Motor neuron (in vitro differentiated cells): ENCODE data around the gene PCDHGA1. TPM values are rescaled to one million over a fixed set of nuclear protein-coding genes. Genes with fewer than 3 reads are reported as not detected.

Experiments used
- ATAC-seq, 8 experiments: fragments of 200-7000 bp; cut with Tn5 transposase; replicated peaks in 6 of 8; 2 replicates each; pipeline ENCODE4 v1.8.0; 2021; ENCODE audit warnings: mild to moderate bottlenecking in 8 of 8, moderate library complexity in 8 of 8
- H3K27ac ChIP-seq, 2 donors: fragments of 250-450 bp; sonication (Bioruptor Pico); 2 replicates each; pipeline ENCODE4 v1.9.0; 2021; ENCODE audit warnings: antibody characterized with exemption in 2 of 2, mild to moderate bottlenecking in 2 of 2, moderate library complexity in 1 of 2
- H3K4me1 ChIP-seq, 2 donors: fragments of 250-450 bp; sonication (Bioruptor Pico); replicated peaks in 1 of 2; 2 replicates each; pipeline ENCODE4 v1.6.1; 2021; ENCODE audit warnings: antibody characterized with exemption in 2 of 2, mild to moderate bottlenecking in 2 of 2, moderate library complexity in 1 of 2
- H3K4me3 ChIP-seq, 5 donors: fragments of 250-450 bp; sonication (Bioruptor Pico); 2 replicates each; pipeline ENCODE4 v1.9.0; 2021; ENCODE audit warnings: antibody characterized with exemption in 5 of 5, mild to moderate bottlenecking in 5 of 5, moderate library complexity in 4 of 5
- WGBS, 10 experiments: fragments of 450-650 bp; shearing (Covaris generic); methylation state at CpG; one replicate each; pipeline ENCODE4 v1.0.0; 2022; 5-methylcytosine and 5-hydroxymethylcytosine counted together
- in situ Hi-C, 9 experiments: fragments of 400-800 bp; cut with MboI; loops; one replicate each; pipeline ENCODE4 v1.15.0; 2021; ENCODE audit warnings: low sequenced_read_pairs in 9 of 9, low pct_unique_long_range_greater_than_20kb in 2 of 9; ENCODE audit not compliant: unreplicated experiment in 9 of 9
- total RNA-seq, 8 experiments: library from RNA; unstranded; fragments of 300-600 nt; gene quantifications; 2 replicates each; pipeline versions ENCODE4 v1.2.3 to v1.2.4, GENCODE V29; 2022

Gene PCDHGA1
- total RNA-seq, 8 experiments from 2014 or later, result 0.23 to 1.3 (median 0.79) TPM

GRCh38 chr5:141508440-141508797 is 178.1 kb downstream of the PCDHGA1 start:
- WGBS, 10 experiments, result 0 to 10% (median 8%) methylated on average over 1 to 5 of the region's 9 CpGs; no CpG with 5 or more reads in 7 of the 10 experiments
- ATAC-seq, result peak in 3 of 8 experiments; percentile 1 to 5 (median 3)
- in situ Hi-C loops, result no loop called here
- peak overlapping the region; percentile 82 to 93 for H3K27ac ChIP-seq
- peaks cover 30 to 36% of the 10 kb centered on the region in 2 donors for H3K4me1 ChIP-seq
- peak overlapping the region; percentile 6 to 29 (median 18) for H3K4me3 ChIP-seq

- WGBS, 10 experiments, result 4 to 56% (median 24%) methylated on average over 3 to 5 of the region's 23 CpGs; no CpG with 5 or more reads in 6 of the 10 experiments
- H3K27ac ChIP-seq, result peak overlapping the region; percentile 82 to 93
- H3K4me3 ChIP-seq, result peak overlapping the region; percentile 6 to 29 (median 18)
- peak; percentile 19 to 72 (median 54) for ATAC-seq
- peaks cover 31 to 37% of the 10 kb centered on the region in 2 donors for H3K4me1 ChIP-seq
- in situ Hi-C loops, result no loop called here
These were observed 178.7 kb downstream of the PCDHGA1 start for GRCh38 chr5:141508798-141509611.

GRCh38 chr5:141510160-141510559 is 179.8 kb downstream of the PCDHGA1 start:
- in situ Hi-C loops, result no loop called here
- 33 to 100% (median 85%) methylated on average over 1 to 6 of the region's 9 CpGs; no CpG with 5 or more reads in 3 of the 10 experiments for WGBS, 10 experiments
- Histone ChIP-seq H3K4me1 (peaks cover 42 to 48% of the 10 kb centered on the region in 2 donors), H3K4me3 (no peak overlapping the region), H3K27ac (no peak overlapping the region)
- ATAC-seq, result no peak

GRCh38 chr5:141510850-141511601 is 180.7 kb downstream of the PCDHGA1 start:
- WGBS, 10 experiments, result 87 to 100% (median 92%) methylated on average over 1 to 7 of the region's 14 CpGs; no CpG with 5 or more reads in 5 of the 10 experiments
- no peak overlapping the region for H3K4me3 ChIP-seq
- no peak overlapping the region for H3K27ac ChIP-seq
- in situ Hi-C loops, result no loop called here
- no peak for ATAC-seq
- H3K4me1 ChIP-seq, result peaks cover 43 to 50% of the 10 kb centered on the region in 2 donors

GRCh38 chr5:141511771-141512325 is 181.5 kb downstream of the PCDHGA1 start:
- peak overlapping the region in 1 of 2 donors; percentile 95 for H3K27ac ChIP-seq
- in situ Hi-C loops, result no loop called here
- H3K4me1 ChIP-seq, result peaks cover 43 to 50% of the 10 kb centered on the region in 2 donors
- no peak overlapping the region for H3K4me3 ChIP-seq
- ATAC-seq, result no peak
- WGBS, 10 experiments, result 21 to 100% (median 80%) methylated on average over 1 to 3 of the region's 4 CpGs; no CpG with 5 or more reads in 2 of the 10 experiments

- Histone ChIP-seq H3K4me1 (peaks cover 39 to 45% of the 10 kb centered on the region in 2 donors), H3K4me3 (peak overlapping the region; percentile 34 to 47 (median 41)), H3K27ac (peak overlapping the region; percentile 91 to 95)
- in situ Hi-C loops, result no loop called here
- 10 to 60% (median 38%) methylated on average over 2 to 23 of the region's 28 CpGs; no CpG with 5 or more reads in 4 of the 10 experiments for WGBS, 10 experiments
- ATAC-seq, result peak in 6 of 8 experiments; percentile 2 to 58 (median 6)
These were observed 182.1 kb downstream of the PCDHGA1 start for GRCh38 chr5:141512390-141512910.

- peak overlapping the region; percentile 91 to 95 for H3K27ac ChIP-seq
- peaks cover 33 to 39% of the 10 kb centered on the region in 2 donors for H3K4me1 ChIP-seq
- WGBS, 10 experiments, result 0 to 26% (median 10%) methylated on average over 3 to 10 of the region's 43 CpGs; no CpG with 5 or more reads in 4 of the 10 experiments
- in situ Hi-C loops, result no loop called here
- peak in 7 of 8 experiments; percentile 5 to 58 (median 55) for ATAC-seq
- H3K4me3 ChIP-seq, result peak overlapping the region; percentile 34 to 47 (median 41)
These were observed 182.8 kb downstream of the PCDHGA1 start for GRCh38 chr5:141512911-141513626.

GRCh38 chr5:141513627-141514329 is 183.5 kb downstream of the PCDHGA1 start:
- peak overlapping the region; percentile 91 to 95 for H3K27ac ChIP-seq
- WGBS, 10 experiments, result 0 to 11% (median 6%) methylated on average over 6 to 12 of the region's 29 CpGs; no CpG with 5 or more reads in 6 of the 10 experiments
- H3K4me3 ChIP-seq, result peak overlapping the region; percentile 34 to 47 (median 41)
- in situ Hi-C loops, result no loop called here
- peak; percentile 28 to 71 (median 58) for ATAC-seq
- H3K4me1 ChIP-seq, result peaks cover 29 to 33% of the 10 kb centered on the region in 2 donors

- ATAC-seq, result peak in 1 of 8 experiments; percentile 28
- peaks cover 23 to 26% of the 10 kb centered on the region in 2 donors for H3K4me1 ChIP-seq
- in situ Hi-C loops, result no loop called here
- H3K4me3 ChIP-seq, result peak overlapping the region; percentile 34 to 47 (median 41)
- H3K27ac ChIP-seq, result peak overlapping the region; percentile 91 to 95
- WGBS, 10 experiments, result 8 to 100% (median 68%) methylated on average over 1 to 5 of the region's 6 CpGs; no CpG with 5 or more reads in 4 of the 10 experiments
These were observed 184.2 kb downstream of the PCDHGA1 start for GRCh38 chr5:141514330-141515133.

GRCh38 chr5:141515141-141515540 is 184.8 kb downstream of the PCDHGA1 start:
- in situ Hi-C loops, result no loop called here
- no peak for ATAC-seq
- peaks cover 21 to 22% of the 10 kb centered on the region in 2 donors for H3K4me1 ChIP-seq
- H3K27ac ChIP-seq, result no peak overlapping the region
- WGBS, 10 experiments, result 67 to 100% (median 90%) methylated on average over 2 to 3 of the region's 3 CpGs; no CpG with 5 or more reads in 5 of the 10 experiments
- no peak overlapping the region for H3K4me3 ChIP-seq
